Ammon's horn (tissue), 1 donor: ENCODE results near the gene GNAZ.
A peak's percentile ranks its signal among the peaks of the same experiment; 100 is the strongest.

ENCODE experiments used
- DNase-seq: peaks from one replicate; pipeline ENCODE4 v3.0.0-alpha.2; 2016; ENCODE audit warnings: low spot score

Gene GNAZ

DNA sequence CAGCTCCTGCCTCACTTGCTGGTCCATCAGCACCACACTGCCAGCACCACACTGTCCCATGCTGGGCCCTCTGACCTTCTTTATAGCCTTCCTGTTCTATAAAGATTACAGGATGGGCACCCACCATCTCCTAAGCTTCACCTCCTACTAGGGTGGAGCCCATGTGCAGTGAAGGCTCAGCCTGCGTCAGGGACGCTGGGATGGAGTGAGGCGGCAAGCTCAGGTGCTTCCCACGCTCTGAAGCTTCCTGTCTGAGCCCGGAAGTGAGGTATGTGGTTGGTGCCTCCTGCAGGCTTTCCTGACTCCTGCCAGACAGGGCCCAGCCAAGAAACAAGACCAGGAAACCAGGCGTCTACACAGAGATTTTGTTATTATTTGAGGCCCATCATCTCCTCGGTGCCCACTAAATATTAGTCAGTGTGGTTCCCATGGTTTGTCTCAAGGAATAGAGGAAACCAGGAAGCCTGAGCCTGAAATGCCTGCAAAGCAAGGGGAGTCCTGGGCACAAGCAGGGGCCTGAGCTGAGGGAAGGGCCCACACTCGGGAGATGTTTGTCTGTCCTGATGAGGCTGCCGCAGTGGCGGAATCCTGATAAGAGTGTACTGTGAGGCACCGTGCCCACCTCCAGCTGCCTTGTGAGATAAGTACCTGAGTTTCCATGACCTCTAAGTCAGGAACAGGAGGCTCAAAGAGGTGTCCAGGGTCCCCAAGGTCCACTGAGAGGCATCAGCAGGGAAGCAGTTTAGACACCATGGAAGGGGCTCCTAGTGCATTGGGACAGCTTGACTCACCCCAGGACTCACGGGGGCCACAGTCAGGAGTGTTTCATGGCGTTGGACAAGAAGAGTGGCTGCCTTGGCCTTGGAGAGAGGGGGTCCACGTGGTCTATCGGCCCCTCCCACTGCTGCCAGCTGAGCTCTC, 49.4 kb downstream of the GNAZ start:
- DNase-seq = no peak

DNA sequence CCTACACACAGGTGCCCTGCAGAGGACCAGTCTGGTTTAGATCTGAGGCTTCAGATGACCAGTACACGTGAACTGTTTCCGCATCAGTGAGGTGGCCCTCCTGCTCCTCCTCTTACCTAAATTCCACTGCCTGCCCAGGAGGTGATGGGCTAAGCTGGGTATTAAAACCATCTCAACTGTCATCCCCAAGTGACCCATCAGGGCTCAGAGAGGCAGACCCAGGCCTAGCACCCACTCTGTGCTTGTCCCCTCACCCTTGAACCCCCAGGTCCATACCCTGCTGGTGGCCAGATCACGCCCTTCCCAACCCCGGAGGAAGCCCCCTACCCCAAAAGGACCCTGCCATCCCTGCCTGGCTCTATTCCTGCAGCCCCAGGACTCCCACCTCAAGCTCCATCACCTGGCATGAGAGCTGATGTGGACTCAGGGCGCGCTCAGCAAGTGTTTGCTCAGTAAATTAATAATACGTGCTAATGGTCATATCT, 50.1 kb downstream of the GNAZ start:
- DNase-seq = no peak

DNA sequence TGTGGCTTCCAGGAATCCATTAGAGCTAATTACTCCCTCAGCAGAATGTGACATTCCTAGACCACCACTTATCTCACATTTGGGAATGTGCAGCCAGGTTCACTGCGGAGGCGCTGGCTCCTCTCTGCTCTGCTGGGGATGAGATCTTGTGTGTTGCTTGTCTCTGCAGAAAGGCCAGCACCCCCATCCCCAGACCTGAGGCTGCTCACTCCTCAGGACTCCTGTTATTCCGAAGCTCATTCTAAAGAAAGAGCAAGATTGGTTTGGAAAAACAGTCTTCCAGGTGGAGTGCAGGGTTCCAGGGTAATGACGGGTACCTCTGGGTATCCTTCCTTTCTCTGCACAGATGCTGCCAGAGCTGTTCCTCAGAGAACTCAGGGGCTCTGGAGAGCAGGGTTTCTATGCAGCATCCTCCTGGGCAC, 50.7 kb downstream of the GNAZ start:
- no peak for DNase-seq

DNA sequence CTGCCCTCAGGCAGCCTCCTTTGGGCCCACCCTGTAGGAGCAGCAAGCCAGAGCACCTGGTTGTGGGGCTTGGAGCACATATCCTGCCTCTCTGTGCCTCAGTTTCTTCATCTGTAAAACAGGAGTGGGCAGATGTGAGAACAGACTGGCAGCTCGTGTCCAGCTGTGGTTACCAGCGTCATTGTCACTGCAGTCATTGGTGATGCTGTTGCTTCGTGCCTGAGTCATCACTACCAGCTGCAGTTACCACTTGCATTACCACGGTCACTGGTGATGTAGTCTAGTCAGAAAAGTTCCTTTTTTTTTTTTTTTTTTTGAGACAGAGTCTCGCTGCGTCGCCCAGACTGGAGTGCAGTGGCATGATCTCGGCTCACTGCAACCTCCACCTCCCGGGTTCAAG, 51.1 kb downstream of the GNAZ start:
- DNase-seq = no peak

DNA sequence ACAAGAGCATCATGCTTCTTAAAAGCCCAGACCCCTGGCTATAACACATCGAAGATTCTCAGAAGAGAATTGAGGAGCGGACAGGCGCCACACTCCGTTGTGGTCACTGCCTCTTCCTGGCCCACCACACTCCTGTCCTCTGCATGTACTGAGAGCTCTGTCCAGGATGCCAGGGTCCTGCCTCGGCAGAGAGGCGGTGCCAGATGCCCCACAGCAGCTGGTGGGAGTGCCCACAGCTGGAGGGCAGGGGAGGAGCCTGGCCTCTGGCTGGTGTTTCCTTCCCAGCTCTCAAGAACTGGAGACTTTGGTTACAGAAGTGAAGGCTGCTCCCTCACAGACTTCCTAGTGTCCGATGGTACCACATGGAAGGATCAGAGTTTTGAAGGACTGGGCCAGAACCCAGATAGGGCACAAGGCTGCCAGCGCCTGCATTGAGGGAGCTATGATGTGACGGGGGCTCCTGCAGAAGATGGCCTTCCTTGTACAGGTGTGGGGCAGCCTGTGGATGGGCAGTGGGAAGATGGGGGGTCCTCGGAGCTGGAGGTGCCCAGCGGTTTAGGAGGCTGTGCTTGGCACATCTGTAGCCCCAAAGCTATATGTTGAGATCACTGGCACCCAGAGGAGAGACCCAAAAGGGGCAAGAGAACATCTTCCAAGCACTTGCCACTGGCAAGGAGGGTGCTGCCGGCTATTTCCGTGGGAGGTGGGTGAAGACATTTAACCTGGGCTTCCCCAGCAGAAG, 52.1 kb downstream of the GNAZ start:
- DNase-seq = no peak

DNA sequence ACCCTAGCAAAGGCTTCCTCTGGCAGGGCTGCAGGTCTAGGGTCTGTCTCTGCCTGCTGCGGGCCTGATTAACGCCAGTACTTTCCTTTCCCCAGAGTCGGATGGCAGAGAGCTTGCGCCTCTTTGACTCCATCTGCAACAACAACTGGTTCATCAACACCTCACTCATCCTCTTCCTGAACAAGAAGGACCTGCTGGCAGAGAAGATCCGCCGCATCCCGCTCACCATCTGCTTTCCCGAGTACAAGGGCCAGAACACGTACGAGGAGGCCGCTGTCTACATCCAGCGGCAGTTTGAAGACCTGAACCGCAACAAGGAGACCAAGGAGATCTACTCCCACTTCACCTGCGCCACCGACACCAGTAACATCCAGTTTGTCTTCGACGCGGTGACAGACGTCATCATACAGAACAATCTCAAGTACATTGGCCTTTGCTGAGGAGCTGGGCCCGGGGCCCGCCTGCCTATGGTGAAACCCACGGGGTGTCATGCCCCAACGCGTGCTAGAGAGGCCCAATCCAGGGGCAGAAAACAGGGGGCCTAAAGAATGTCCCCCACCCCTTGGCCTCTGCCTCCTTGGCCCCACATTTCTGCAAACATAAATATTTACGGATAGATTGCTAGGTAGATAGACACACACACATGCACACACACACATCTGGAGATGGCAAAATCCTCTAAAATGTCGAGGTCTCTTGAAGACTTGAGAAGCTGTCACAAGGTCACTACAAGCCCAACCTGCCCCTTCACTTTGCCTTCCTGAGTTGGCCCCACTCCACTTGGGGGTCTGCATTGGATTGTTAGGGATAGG, 52.9 kb downstream of the GNAZ start:
- no peak for DNase-seq

DNA sequence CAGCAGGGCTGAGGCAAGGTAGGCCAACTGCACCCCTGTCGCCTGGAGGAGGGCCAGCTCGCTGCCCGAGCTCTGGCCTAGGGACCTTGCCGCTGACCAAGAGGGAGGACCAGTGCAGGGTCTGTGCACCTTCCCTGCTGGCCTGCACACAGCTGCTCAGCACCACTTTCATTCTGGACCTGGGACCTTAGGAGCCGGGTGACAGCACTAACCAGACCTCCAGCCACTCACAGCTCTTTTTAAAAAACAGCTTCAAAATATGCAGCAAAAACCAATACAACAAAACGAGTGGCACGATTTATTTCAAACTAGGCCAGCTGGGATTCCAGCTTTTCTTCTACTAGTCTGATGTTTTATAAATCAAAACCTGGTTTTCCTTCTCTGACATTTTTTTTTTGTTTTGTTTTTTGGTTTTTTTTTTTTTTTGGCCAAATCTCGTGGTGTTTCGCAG, 53.5 kb downstream of the GNAZ start:
- no peak for DNase-seq

DNA sequence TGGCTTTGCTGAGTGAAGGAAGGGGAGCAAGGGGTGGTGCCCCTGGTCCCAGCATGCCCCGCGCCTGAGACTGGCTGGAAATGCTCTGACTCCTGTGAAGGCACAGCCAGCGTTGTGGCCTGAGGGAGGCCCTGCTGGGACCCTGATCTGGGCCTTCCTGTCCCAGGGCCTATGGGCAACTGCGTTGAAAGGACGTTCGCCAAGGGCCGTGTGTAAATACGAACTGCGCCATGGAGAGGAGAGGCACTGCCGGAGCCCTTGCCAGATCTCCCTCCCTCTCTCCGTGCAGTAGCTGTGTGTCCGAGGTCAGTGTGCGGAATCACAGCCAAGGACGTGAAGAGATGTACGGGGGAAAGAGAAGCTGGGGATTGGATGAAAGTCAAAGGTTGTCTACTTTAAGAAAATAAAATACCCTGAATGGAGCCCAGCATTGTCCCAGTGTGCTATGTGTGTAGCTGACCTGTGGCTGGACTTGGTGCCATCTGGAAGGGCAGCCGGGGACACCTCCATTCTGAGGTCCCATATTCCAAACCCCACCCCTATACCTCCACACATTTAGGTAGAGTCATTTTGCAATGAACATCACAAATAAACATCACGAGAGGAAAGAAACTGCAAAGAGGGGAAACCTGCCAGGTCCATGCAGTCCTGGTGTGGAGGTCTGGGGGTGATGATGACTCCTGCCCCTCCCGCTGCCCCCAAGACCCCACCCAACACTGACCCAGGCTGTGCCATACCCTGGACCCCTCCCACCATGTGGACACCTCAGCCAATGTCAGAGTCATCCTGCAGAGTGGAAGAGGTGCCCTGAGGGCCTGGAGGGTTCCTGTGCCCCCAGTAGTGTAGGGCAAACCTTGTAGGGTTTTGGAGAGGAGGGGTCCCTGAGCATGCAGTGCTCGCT, 54.5 kb downstream of the GNAZ start:
- DNase-seq = no peak

- DNase-seq = no peak
These were observed 55.3 kb downstream of the GNAZ start for GRCh38 chr22:23125512-23126103.

DNA sequence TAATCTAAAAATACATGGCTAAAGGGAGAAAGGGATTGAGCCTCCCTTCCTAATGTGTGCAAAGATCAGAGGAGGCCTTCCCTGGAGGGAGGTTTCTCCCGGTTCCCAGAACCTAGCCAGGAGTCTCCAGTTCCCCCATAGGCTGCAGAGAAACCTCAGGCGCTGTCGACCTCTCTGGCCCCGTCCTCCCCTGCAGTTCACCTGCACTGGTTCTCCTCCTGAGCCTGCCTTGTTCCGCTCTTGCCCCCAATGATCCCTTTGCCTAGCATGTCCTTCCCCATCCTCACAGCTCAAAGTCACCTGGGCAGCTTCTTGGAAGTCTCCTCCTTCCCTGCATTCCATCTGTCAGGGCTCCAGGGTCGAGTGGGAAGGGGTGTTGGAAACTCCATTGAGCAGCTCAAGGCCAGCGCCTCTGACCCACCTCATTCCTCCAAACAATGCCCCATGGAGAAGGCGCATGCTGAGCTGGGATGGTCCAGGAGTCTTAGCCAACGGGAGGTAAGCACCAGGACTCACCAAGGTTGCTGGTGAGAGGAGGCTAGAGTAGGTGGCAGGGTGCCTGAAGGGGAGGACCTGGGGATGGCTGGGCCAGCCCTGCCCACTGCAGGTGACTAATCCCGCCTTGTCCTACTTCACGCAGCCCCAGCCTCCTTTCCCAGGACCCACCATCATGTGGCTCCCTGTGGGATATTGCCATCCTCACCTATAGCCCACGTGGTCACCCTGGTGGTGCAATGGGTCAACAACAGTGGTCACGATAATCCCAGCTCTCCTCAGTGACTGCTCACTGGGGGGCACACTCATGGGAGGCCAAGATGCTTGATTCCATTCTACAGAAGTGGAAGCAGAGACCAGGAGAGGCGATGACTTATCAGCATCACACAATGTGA, 56.1 kb downstream of the GNAZ start:
- DNase-seq = no peak

DNA sequence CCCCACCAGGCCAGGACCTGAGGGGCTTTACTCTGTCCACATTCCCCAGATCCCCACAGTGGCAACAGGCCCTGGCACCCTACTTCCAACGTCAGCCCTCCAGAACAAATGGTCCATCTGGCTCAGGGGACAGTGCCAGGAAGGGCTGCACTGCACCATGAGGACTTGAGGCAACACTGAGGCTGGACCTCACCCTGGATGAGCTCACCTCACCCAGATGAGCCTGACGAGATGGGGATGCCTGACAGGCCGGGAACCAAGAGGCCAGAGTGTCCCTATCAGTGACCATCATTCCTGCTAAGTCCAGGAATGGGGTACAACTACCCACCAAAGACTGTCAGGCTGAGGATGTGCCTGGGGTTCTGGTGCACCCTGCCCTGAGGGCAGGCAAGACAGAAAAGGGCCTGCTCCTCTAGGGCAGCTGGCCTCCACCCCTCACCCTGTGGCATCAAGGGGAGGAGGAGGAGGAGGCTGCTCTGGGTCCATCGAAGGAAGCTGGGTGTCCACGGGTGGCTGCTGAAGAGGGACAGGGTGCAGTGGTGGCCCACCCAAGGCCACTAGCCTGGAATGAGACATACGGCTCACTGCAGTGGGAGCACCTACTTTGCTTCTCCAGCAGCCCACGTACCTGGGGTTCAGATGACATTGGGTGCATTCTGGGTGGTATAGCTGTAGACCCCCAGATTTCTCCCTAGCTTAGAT, 56.9 kb downstream of the GNAZ start:
- no peak for DNase-seq

- DNase-seq = no peak
These were observed 57.5 kb downstream of the GNAZ start for GRCh38 chr22:23127788-23128187.

GRCh38 chr22:23128269-23129108, 58.2 kb downstream of the GNAZ start:
- peak; percentile 91 for DNase-seq

DNA sequence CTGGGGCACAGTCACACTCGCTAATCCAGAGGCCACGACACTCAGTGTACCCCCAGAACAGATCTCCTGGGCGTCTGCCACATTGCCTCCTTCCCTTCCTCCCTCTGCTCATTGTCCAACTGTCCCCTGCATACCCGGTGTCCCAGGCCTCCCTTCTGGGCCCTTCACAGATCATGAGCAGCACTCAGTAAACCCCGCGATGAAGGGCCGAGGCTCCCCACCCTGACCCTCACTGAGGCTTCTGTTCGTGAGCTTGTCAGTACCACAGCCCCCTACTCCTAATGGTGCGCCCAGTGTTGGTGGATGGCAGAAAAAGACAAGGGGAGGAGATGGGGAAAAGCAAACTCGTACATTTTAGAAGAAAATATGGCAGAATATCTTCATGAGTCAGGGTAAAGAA, 58.8 kb downstream of the GNAZ start:
- no peak for DNase-seq

DNA sequence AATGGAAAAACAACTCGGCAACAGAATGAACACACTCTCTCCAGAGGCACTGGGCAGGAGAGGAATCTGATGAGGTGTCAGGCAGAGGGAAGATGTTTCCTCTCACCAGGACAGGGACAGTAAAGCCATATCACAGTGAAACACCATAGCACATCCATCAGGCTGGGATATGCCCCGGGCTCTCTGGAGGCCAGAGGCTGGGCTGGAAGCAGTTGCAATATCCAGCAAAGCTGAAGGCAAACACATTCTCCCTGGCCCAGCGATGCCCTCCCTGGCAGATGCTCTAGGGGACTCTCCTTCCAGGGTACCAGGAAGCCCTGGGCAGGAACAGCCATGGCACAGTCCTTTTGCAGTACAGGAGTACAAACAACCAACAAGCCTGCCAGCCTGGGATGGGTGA, 60.4 kb downstream of the GNAZ start:
- DNase-seq = no peak

DNA sequence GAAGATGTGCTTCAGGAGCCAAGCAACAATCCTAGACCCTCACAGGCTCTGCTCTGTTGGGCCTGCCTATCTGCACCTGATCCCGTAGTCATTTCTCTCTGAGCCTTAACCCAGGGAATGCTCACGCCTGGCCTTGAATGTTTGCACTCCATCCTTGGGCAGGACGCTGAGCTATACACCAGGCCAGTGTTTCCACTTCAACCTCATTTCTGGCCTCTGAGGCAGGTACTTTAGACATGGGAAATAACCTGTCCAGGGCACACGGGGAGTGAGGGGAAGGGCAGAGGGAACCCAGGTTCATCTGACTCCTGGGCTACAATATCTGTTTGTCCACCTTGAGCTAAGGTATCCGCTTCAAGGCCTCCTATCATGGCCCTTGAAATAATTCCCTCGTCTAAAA, 61.6 kb downstream of the GNAZ start:
- no peak for DNase-seq

DNA sequence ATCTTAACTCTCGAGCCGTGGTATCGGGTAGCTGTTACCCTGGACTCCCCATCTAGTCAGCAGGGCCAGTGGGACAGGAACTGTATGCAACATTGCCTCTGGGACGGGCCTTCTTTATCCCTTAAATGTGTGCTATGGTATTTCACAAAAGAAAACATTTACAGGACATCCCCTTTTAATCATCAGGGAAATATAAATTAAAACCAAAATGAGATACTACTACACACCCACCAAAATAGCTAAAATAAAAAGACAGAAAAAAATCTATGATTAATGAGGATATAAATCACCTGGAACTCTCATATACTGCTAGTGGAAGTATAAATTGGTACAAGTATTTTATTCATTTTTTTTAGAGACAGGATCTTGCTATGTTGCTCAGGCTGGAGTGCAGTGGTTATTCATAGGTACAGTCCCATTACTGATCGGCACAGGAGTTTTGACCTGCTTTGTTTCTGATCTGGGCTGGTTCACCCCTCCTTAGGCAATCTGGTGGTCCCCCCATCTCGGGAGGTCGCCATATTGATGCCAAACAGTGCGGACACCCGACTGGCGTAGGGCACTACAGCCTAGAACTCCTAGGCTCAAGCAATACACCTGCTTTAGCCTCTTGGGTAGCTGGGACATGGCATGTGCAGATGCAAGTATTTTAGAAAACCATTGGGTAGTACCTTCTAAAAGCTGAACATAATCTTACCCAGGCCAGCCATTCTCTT, 62.2 kb downstream of the GNAZ start:
- no peak for DNase-seq
